ENCODE data around the gene CAMTA1. TPM values are rescaled to one million over a fixed set of nuclear protein-coding genes. Genes with fewer than 3 reads are reported as not detected.
A peak's percentile ranks its signal among the peaks of the same experiment; 100 is the strongest.

The CAMTA1 gene
- polyA plus RNA-seq, 5 donors: 41.0 to 56.5 (median 48.5) TPM

DNA sequence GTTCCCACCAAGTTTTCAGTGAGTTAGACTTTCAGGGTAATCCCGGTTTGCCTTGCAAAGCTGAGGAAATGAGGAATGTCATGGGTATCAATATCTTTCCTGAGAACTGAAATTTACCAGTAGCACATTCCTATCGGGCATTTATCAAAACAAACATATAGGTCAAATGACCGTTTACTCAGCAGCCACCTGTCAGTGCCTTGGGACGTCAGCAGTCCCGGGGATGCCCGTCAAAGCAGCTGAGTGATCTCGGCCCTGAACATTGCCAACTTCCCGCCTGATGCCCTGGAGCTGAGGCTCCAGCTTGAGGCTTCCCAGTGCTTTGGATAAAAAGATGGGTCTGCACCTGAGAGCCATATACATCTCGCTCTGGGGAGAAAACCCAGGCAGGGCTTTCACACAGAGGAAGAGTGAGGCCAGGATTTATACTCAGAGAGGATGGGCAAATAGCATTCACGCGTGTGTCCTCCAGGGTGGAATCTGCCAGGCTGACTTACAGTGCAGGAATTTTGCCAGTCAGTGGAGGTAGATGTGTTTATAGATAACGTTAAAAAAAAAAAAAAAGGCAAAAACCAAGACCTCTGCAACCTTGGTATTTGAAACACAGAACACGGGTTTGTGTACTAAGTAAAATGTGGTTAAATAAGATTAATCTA, 550.1 kb downstream of the CAMTA1 start:
- DNase-seq: no peak

DNA sequence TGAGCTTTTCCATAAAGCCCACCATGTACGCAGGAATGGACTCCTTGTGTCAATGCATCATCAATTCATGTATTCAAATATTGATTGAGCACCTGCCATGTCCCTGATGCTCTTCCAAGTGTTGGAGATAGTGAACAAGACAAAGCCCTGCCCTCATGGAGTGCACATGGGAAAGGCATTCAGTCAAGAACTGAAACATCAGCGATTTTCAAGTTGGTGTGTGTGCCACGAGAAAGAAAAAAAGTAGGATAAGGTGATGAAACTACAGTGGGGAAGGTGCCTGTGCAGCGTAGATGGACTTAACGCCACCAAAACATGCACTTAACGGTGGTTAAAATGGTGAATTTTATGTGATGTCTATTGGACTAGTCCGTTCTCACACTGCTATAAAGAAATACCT, 553.2 kb downstream of the CAMTA1 start:
- no peak for DNase-seq

DNA sequence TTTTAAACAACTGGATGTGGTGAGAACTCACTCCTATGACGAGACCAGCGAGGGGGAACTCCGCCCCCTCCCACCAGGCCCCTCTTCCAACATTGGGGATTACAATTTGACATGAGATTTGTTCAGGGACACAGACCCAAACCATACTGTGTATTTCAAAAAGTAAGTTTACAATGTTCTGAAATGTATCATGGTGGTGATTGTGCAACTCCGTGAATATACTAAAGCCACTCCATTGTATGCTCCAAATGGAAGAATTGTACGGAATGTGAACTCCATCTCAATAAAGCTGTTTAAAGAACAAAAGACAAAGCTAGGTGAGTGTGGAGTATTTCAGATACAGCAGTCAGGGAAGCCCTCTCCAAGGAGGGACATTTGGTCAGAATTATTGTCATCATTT, 553.8 kb downstream of the CAMTA1 start:
- DNase-seq: no peak

DNA sequence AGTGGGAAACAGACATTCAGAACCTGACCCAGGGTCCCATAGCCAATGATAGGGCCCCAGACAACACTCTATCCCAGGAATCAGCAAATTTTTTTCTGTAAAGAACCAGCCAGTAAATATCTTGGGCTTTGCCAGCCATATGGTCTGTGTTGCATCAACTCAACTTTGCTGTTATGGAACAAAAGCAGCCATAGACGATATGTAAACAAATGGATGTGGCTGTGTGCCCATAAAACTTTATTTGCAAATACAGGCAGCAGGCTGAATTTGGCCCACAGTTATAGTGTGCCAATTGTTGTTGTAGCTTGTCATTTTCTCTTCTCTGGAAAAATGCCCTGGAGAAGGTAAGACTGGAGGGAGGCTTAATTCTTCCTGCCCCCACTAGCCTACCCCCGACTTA, 554.7 kb downstream of the CAMTA1 start:
- DNase-seq: no peak

DNA sequence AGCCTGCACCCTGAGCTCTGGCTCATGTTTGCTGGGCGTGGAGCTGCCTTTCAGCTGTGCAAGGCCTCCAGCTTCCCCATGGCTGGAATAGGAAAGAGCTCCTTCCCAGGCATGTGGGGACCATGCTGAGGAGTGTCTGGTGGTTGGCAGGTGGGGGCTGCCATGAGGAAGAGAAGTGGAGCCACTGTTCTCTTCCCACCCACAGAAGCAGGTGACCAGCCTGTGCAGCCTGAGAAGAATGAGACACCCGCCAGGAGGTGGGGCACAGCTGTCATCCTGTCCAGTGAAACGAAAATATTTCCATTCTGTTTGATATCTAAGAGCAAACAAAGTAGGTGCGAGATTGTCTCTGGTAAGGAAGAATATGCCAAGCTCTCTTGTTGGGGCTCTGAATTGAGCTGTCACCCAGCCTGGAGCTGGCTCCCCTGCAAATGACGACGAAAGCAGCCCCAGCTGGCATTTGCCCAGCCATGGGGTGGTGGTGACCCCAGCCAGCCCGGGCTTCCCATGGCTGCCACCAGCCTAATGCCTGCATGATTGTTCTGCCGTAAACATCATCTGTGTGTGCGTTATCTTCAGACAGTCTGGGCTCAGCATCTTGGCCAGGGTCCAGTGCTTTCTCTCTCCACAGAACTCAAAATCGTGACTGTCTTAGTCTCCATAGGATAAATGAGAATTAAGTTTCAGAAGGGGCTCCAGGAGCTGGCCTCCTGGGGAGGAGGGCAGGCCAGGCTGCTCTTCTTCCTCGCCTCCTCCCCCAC, 556.1 kb downstream of the CAMTA1 start:
- DNase-seq: peak in 1 of 2 donors; percentile 42

GRCh38 chr1:7343882-7344281, 558.6 kb downstream of the CAMTA1 start:
- DNase-seq: no peak

DNA sequence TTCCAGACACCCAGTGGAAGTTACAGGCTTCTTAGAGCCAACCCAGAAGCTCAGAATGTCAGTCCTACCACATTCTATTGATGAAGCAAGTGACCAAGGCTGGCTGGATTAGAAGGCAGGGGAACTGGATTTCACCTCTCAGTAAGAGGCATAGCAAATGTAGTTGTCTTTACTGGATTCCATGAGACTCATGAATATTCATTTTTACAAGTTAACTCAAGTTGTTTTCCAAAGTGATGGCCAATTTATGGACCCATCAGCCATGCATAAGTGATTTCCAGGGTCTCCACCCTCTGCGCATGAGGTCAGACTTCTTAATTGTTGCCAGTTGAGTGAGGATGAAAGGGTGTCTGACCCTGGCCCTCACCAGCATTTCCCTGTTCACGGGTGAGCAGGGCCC, 559.0 kb downstream of the CAMTA1 start:
- DNase-seq: no peak

- DNase-seq: no peak
Measured at GRCh38 chr1:7345516-7345915, 560.3 kb downstream of the CAMTA1 start.

DNA sequence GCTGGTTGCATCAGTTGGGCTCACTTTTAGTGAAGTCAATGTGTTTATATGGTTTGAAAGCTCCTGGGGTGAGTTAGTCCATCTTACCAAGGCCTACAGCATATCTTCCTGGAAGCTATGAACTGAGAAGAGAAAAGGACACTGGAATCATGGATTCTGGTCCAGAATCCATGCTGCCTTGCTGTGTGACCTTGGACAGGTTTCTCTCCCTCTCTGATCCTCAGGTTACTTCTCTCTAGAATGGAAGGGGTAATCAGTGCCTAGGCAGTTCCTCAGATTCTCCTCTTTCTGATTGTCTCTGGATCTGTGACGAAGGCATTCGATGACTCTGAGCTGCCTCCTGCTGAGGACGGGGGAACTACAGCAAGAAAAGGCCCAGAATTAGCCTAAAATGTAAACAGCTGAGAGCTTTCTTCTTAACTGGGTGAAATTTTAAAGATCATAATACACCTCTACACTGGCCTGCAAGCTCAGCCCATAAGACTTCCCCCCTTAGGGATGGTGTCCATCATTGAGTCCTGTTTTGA, 560.9 kb downstream of the CAMTA1 start:
- DNase-seq: no peak

DNA sequence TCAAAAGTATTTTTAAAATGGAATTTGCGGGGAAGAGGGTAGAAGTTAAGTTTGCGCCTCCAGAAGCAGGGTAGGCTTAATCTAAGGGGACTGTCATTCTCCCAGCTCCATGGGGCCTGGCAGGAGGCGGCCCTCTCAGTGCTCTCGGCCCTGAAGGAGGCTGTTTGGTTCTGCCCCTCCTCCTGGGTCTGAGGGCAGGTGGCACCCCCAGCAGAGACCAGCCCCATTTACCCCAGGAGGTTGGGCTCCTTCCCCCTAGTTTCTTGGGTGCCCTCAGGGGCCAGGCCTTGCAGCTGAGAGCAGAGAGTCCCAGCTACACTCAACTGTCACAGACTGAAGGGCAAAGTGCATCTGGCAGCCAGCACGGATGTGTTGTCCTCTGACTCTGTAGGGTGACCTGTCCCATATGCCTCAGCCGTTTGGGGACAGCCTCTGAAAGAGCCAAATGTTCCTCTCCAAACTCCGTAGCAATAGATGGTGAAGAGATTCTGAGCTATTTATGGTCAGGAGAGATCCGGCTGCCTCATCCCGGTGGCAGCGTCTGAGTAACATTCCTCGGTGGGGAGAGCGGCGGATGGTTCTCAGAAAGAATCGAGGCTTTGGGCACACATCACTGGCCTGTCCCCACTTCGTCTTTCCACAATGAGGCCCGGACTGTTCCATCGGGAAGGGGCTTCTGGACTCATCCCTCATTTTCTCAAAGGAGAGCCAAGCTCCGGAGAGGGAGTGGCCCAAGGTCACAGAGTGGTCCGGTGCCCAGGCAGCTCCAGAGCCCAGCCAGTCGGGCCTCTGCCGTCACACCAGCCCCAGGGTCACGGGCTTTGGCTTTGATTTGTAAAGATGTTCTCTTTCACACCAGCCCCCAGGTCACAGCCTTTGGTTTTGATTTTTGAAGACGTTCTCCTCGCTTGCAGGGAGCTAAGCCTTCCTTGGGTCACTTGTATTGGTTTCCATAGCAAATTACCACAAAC, 561.6 kb downstream of the CAMTA1 start:
- DNase-seq: no peak

DNA sequence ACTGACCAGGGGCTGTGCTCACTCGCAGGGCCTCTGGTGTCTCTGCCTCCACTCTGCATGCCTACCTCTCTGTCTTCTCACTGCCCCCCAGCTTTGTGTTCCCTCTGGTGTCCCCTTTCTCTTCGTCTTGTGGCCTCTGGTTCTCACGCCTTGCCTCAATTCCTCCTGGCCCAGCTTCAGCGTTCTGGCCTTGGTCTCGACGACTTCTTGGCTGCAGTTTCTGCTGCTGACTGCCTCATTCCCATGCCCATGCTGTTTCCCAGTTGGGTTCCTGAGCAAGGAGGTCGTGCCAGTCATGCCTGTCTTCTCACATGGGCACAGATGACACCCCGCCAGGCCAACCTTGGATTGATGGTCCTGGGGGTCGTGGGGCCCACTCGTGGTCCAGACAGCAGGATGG, 562.8 kb downstream of the CAMTA1 start:
- no peak for DNase-seq

DNA sequence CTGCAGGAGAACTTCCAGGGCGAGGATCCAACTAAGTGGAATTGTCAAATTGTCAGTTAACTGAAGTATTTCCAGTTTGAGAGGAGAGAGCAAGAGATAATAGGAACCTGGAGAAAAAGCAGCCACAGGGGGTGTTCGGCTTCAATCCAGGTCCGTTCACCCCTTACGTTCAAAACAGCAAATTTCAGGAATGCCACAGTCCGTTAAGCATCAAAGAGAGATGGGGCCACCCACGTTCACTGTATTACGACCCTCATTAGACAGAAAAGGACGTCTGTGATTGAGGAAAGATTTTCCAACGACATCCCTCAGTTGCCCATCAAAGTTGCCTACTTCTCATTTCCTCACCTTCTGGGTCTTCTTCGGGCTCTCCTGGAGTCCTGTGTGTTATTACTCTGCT, 563.3 kb downstream of the CAMTA1 start:
- DNase-seq: no peak

GRCh38 chr1:7350804-7351203, 565.5 kb downstream of the CAMTA1 start:
- no peak for DNase-seq

DNA sequence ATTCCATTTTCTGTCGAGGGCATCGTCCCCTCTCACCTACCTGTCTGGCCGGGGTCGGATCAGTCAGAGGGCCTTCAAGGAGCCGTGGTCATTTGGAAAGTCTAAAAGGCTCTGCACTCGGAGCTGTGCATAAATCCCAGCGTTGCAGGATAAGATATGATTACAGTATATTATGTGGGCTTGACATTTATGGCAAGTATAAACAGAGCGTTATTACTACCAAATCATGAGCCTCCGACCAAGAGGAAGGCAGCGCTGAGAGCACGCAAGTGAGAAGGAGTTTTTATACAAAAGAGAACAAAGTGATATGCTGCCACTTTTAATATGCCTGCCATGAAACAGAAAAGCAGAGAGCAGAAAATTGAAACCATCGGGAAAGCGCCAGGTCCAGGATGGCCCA, 566.4 kb downstream of the CAMTA1 start:
- no peak for DNase-seq

DNA sequence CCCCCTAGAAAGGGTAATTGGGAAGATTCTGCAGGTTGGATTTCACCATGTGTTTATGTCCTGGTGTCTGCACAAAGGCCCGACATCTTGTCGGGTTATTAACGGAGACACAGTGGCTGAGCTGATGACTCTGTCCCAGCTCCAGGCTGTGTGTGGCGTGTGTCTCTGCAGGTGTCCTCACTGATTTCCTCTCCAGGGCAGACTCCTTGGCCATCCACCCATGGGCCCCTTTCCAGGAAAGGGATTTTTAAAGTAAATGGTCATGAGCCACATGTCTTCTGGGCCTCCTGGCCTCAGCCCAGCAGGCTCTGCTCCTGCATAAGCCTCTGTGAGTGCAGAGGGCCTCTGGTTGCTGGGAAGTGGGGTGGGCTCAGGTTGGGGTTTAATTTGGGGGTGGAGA, 567.1 kb downstream of the CAMTA1 start:
- no peak for DNase-seq

DNA sequence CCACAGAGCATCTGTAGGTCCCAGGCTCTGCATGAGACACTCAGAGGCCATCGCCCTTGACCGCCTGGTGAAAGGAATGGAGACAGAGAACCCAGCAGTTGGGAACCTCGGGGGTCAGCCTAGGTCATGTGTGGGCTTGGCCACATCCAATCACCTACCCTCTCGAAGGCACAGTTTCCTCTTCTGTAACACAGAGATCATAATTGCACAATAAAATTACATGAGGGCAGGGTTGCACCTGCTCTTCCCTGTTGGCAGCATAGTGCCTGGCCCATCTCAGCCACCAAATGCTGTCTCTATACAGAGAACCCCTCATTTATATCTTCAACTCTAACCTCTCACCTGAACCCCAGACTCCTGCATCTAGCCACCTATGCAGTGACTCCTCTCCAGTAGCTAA, 567.7 kb downstream of the CAMTA1 start:
- DNase-seq: no peak

DNA sequence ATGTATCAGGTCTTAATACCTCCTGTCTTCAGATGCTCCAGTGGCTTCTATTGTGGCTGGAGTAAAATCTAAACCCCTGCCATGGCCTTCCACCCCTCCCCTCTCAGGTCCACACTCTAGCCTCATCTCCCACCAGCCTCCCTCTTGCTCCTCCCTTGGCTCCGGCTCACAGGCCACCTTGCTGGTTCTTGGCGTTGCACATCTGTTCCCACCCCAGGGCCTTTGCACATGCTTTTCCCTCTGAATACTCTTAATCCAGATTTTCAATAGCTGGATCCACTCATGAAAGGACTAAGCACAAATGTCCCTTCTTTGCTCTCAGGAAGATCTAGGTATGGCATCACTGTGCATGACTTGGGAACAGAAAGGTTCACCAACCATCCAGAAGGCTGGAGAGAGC, 570.4 kb downstream of the CAMTA1 start:
- no peak for DNase-seq

- no peak for DNase-seq
Measured at GRCh38 chr1:7356079-7356478, 570.8 kb downstream of the CAMTA1 start.

DNA sequence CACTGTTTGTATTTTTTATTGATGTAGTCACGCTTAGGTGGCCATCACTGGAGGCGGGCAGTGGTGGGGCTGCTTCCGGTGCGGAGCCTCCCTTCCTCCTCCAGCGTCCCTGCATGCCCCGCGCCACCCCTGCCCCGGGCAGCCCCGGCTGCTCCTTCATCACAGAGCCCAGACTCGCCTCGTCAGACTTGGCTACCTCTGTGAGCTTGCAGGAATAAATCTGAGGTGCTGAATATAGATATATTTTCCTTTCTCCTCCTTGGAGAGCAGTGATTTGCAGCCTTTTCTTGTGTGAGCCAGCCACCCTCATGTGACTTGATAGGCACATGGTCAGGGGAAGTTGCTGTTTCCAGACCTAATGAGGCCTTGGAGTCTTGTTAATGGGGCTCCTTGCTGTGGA, 573.2 kb downstream of the CAMTA1 start:
- DNase-seq: no peak

- no peak for DNase-seq
Measured at GRCh38 chr1:7360526-7360925, 575.3 kb downstream of the CAMTA1 start.

- DNase-seq: no peak
Measured at GRCh38 chr1:7362947-7363346, 577.7 kb downstream of the CAMTA1 start.

DNA sequence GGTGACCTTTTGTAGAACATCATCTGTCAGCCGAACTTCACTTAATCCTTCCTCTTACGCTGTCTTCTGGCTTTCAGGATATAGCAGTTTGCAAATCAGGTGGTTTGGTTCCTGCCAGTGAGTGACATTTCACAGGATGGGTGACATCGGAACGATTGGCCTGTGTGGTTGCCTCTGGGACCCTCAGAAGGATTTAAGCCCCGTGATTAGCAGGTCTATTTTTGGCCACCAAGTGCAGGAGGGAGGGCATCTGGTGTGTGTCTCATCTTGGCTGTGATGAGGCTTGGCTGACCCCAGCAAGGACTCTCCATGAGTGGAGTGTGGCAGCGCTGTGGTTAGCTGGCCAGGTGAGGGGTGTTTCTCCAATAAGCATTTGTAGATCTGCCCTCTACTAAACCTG, 578.2 kb downstream of the CAMTA1 start:
- DNase-seq: no peak
